Pancreas (tissue), 10 donors: ENCODE results near the gene ULK4. TPM values are rescaled to one million over a fixed set of nuclear protein-coding genes. Genes with fewer than 3 reads are reported as not detected.

Experiments
- ATAC-seq, 4 donors: fragments of 200-7000 bp; cut with Tn5 transposase; one replicate each; pipeline versions ENCODE4 v1.8.0 to v1.9.1; 2020; ENCODE audit warnings: mild to moderate bottlenecking in 4 of 4, moderate library complexity in 4 of 4
- DNase-seq, 6 donors: peaks; one replicate each; pipeline ENCODE4 v3.0.0-alpha.2; 2020
- FAIRE-seq: peaks from 2 replicates; lab custom pipeline; 2012; peaks lifted over from hg19 to GRCh38; lab: Jason Lieb, UNC
- H3K27ac ChIP-seq, 4 donors: fragments of 200-600 bp; sonication (generic); 1 replicate in 3 of 4; 2 replicates in 1 of 4; pipeline versions ENCODE4 v1.5.0 to v1.8.0; 2020
- H3K27me3 ChIP-seq, 4 donors: fragments of 200-600 bp; one replicate each; pipeline ENCODE4 v1.8.0; 2021
- H3K36me3 ChIP-seq, 3 donors: fragments of 200-600 bp; sonication (generic) in 1 of 3; one replicate each; pipeline versions ENCODE4 v1.5.0 to v1.8.0; 2020 to 2021
- H3K4me1 ChIP-seq, 3 donors: fragments of 200-600 bp; one replicate each; pipeline ENCODE4 v1.8.0; 2021
- H3K4me3 ChIP-seq, 4 donors: fragments of 200-600 bp; sonication (generic) in 2 of 4; one replicate each; pipeline versions ENCODE4 v1.5.0 to v1.8.0; 2020 to 2021
- H3K9me3 ChIP-seq, 4 donors: fragments of 200-600 bp; one replicate each; pipeline ENCODE4 v1.8.0; 2021
- WGBS, 2 donors: extraction: QIAGEN DNeasy Blood & Tissue Kit; methylation state at CpG; one replicate each; pipeline ENCODE4 v1.1.7; 2013; 5-methylcytosine and 5-hydroxymethylcytosine counted together
- intact Hi-C, 3 donors: fragments of 100-400 bp; cut with DNase I; formaldehyde crosslinking; loops; one replicate each; pipeline versions ENCODE4 v1.11.1 to v1.14.2; 2022
- polyA plus RNA-seq, 2 donors: library from polyadenylated mRNA; stranded (reverse); fragments of 200-250 nt; gene quantifications; one replicate each; pipeline ENCODE4 v1.2.3, GENCODE V29; 2013
- total RNA-seq, 6 donors: library from RNA; stranded (reverse); fragmentation: NEBNext Ultra II Directional in 4 of 6; extraction: Animal tissue kit (Norgen Biotek cat#: 25700) in 4 of 6; gene quantifications; one replicate each; pipeline versions ENCODE4 v1.2.1 to v1.2.4, GENCODE V29; 2021 to 2023
- TF ChIP-seq, protein P1 (sequence below), 4 donors: fragments of 200-600 bp; sonication (generic) in 3 of 4; IDR thresholded peaks; one replicate each; pipeline versions ENCODE4 v1.5.0 to v1.8.0; 2021; ENCODE audit warnings: antibody characterized with exemption in 4 of 4
- donor health status: healthy with polysubstance abuse.
- donor health status: DM: no; HTN: no; CAD: no; lungs with moderate emphysema.
- donor health status: DM: no; HTN: no; CAD: no.
- donor health status: control.
- donor health status: control.
- donor health status: Bipolar disorder and iron deficiency.
- donor health status: DM: yes; HTN: yes; CAD: no.
- donor health status: DM: no; HTN: no; CAD: no.
- donor health status: DM: no; HTN: no; CAD: no.
- donor health status: DM: yes; HTN: yes; CAD: no.

The ULK4 gene
- total and polyA plus RNA-seq, 8 donors: 2.3 to 8.6 (median 4.2) TPM

GRCh38 chr3:41819236-41819635, 142.7 kb downstream of the ULK4 start:
- FAIRE-seq (no peak), ATAC-seq (no peak), DNase-seq (no peak)
- Histone ChIP-seq H3K27me3 (no peaks in the 10 kb centered on the region), H3K27ac (no peak overlapping the region), H3K4me3 (no peak overlapping the region), H3K36me3 (no peaks in the 10 kb centered on the region), H3K4me1 (no peaks in the 10 kb centered on the region), H3K9me3 (no peaks in the 10 kb centered on the region)
- TF ChIP-seq, protein P1, sequence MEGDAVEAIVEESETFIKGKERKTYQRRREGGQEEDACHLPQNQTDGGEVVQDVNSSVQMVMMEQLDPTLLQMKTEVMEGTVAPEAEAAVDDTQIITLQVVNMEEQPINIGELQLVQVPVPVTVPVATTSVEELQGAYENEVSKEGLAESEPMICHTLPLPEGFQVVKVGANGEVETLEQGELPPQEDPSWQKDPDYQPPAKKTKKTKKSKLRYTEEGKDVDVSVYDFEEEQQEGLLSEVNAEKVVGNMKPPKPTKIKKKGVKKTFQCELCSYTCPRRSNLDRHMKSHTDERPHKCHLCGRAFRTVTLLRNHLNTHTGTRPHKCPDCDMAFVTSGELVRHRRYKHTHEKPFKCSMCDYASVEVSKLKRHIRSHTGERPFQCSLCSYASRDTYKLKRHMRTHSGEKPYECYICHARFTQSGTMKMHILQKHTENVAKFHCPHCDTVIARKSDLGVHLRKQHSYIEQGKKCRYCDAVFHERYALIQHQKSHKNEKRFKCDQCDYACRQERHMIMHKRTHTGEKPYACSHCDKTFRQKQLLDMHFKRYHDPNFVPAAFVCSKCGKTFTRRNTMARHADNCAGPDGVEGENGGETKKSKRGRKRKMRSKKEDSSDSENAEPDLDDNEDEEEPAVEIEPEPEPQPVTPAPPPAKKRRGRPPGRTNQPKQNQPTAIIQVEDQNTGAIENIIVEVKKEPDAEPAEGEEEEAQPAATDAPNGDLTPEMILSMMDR (IDR thresholded peaks at IDR 0.05): no peak
- intact Hi-C loops: no loop called here
- 64 to 70% methylated on average over 3 of the region's 3 CpGs for WGBS, 2 donors

DNA sequence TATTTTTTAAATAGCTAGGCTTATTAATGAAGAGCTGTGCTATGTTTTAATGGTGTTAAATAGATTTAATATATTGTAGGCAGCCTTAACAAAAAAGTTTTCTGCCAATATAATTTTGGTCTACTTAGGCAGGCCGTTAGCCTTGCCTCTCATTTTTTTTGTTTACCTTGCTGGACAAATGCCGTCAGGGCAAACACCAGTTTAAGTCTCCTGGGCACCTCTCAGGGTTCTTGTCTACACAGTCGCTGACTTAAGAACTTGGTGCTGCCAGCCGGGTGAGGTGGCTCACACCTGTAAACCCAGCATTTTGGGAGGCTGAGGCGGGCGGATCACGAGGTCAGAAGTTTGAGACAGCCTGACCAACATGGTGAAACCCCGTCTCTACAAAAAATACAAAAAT, 153.3 kb downstream of the ULK4 start:
- intact Hi-C loops: no loop called here
- TF ChIP-seq, protein P1 (IDR thresholded peaks at IDR 0.05): no peak
- no peak overlapping the region for H3K27ac ChIP-seq
- 53 to 65% methylated on average over 8 of the region's 8 CpGs for WGBS, 2 donors
- H3K4me1 ChIP-seq: no peaks in the 10 kb centered on the region
- no peaks in the 10 kb centered on the region for H3K27me3 ChIP-seq
- no peak for DNase-seq
- no peak for FAIRE-seq
- no peaks in the 10 kb centered on the region for H3K9me3 ChIP-seq
- no peak overlapping the region for H3K4me3 ChIP-seq
- H3K36me3 ChIP-seq: no peaks in the 10 kb centered on the region
- ATAC-seq: peak in 2 of 4 donors; percentile 46 to 51

GRCh38 chr3:41808152-41808551, 153.8 kb downstream of the ULK4 start:
- Histone ChIP-seq H3K27ac (no peak overlapping the region), H3K36me3 (no peaks in the 10 kb centered on the region), H3K4me1 (no peaks in the 10 kb centered on the region), H3K27me3 (no peaks in the 10 kb centered on the region), H3K4me3 (no peak overlapping the region), H3K9me3 (no peaks in the 10 kb centered on the region)
- TF ChIP-seq, protein P1 (IDR thresholded peaks at IDR 0.05): no peak
- intact Hi-C loops: no loop called here
- ATAC-seq (no peak), DNase-seq (no peak), FAIRE-seq (no peak)
- 83% methylated on average over 1 of the region's 1 CpG for WGBS, 2 donors

- no peak overlapping the region for H3K27ac ChIP-seq
- 81 to 86% methylated on average over 5 of the region's 5 CpGs for WGBS, 2 donors
- no peak for FAIRE-seq
- no peaks in the 10 kb centered on the region for H3K4me1 ChIP-seq
- no peaks in the 10 kb centered on the region for H3K9me3 ChIP-seq
- DNase-seq: no peak
- ATAC-seq: no peak
- no peaks in the 10 kb centered on the region for H3K36me3 ChIP-seq
- H3K4me3 ChIP-seq: no peak overlapping the region
- TF ChIP-seq, protein P1 (IDR thresholded peaks at IDR 0.05): no peak
- intact Hi-C loops: no loop called here
- H3K27me3 ChIP-seq: no peaks in the 10 kb centered on the region
Measured at GRCh38 chr3:41794748-41795589, 166.9 kb downstream of the ULK4 start.

DNA sequence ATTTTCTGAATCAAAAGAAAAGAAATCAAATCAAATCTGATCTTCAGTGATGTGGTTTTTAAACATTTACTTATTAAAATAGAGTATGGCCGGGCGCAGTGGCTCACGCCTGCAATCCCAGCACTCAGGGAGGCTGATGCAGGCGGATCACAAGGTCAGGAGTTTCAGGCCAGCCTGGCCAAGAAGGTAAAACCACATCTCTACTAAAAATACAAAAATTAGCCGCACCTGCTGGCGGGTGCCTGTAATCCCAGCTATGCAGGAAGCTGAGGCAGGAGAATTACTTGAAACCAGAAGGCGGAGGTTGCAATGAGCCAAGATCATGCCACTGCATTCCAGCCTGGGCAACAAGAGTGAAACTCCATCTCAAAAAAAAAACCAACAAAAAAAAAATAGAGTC, 169.1 kb downstream of the ULK4 start:
- Histone ChIP-seq H3K9me3 (no peaks in the 10 kb centered on the region), H3K27me3 (no peaks in the 10 kb centered on the region), H3K4me3 (no peak overlapping the region), H3K36me3 (no peaks in the 10 kb centered on the region), H3K27ac (no peak overlapping the region), H3K4me1 (no peaks in the 10 kb centered on the region)
- no peak for DNase-seq
- intact Hi-C loops: no loop called here
- no peak for FAIRE-seq
- TF ChIP-seq, protein P1 (IDR thresholded peaks at IDR 0.05): no peak
- no peak for ATAC-seq
- WGBS, 2 donors: 89 to 96% methylated on average over 7 of the region's 7 CpGs
